OCI-LY3 (cell line): ENCODE data around the gene MTCH1.

Experiments used
- H2AFZ ChIP-seq: fragments of 200-600, 300-600 bp; shearing (Covaris generic); 2 replicates; pipeline ENCODE4 v1.6.0; 2014; ENCODE audit warnings: antibody characterized with exemption, low read depth, low read length
- H3K27ac ChIP-seq: fragments of 200-600, 300-600 bp; sonication (generic); 2 replicates; pipeline ENCODE4 v1.5.1; 2014; ENCODE audit warnings: mild to moderate bottlenecking, low read length, moderate library complexity, mixed read lengths
- H3K27me3 ChIP-seq: fragments of 200-600, 300-600 bp; sonication (generic); 2 replicates; pipeline ENCODE4 v1.6.1; 2014; ENCODE audit warnings: low read depth, low read length, mixed read lengths
- H3K36me3 ChIP-seq: fragments of 200-600, 300-600 bp; sonication (generic); replicated peaks from 2 replicates; pipeline ENCODE3; 2014; ENCODE audit warnings: low read depth, low read length, mixed read lengths
- H3K4me1 ChIP-seq: fragments of 300-600, 200-600 bp; sonication (generic); 2 replicates; pipeline ENCODE4 v1.6.1; 2014; ENCODE audit warnings: low read length, mixed read lengths
- H3K4me2 ChIP-seq: fragments of 200-600, 300-600 bp; sonication (generic); 2 replicates; pipeline ENCODE4 v1.6.1; 2014; ENCODE audit warnings: low read length, mixed read lengths
- H3K4me3 ChIP-seq: fragments of 300-600, 200-600 bp; sonication (generic); 2 replicates; pipeline ENCODE4 v1.5.1; 2014; ENCODE audit warnings: antibody characterized with exemption, mild to moderate bottlenecking, low read length, moderate library complexity
- H3K79me2 ChIP-seq: fragments of 300-600, 200-600 bp; shearing (Covaris generic); 2 replicates; pipeline ENCODE4 v1.6.1; 2014; ENCODE audit warnings: mild to moderate bottlenecking, low read length, mixed read lengths
- H3K9ac ChIP-seq: fragments of 300-600, 200-600 bp; shearing (Covaris generic); 2 replicates; pipeline ENCODE4 v1.6.0; 2014; ENCODE audit warnings: mild to moderate bottlenecking, low read length, moderate library complexity
- H3K9me3 ChIP-seq: fragments of 200-600, 300-600 bp; shearing (Covaris generic); 2 replicates; pipeline ENCODE4 v1.6.1; 2014; ENCODE audit warnings: low read length, mixed read lengths; ENCODE audit not compliant: insufficient read depth
- H4K20me1 ChIP-seq: fragments of 200-600, 300-600 bp; sonication (generic); 2 replicates; pipeline ENCODE4 v1.6.1; 2016; ENCODE audit warnings: low read length, mixed read lengths; ENCODE audit not compliant: insufficient read depth
- EZH2phosphoT487 ChIP-seq: fragments of 200-600 bp; shearing (Covaris generic); IDR thresholded peaks from 2 replicates; pipeline ENCODE4 v1.6.1; 2018; ENCODE audit warnings: antibody characterized with exemption, mixed run types, low read depth
- TF ChIP-seq, protein P1 (sequence below): fragments of 200-600, 300-600 bp; sonication (generic); IDR thresholded peaks from 2 replicates; pipeline ENCODE4 v1.5.1; 2014; ENCODE audit warnings: antibody characterized with exemption, low read length, low read depth

The MTCH1 gene

DNA sequence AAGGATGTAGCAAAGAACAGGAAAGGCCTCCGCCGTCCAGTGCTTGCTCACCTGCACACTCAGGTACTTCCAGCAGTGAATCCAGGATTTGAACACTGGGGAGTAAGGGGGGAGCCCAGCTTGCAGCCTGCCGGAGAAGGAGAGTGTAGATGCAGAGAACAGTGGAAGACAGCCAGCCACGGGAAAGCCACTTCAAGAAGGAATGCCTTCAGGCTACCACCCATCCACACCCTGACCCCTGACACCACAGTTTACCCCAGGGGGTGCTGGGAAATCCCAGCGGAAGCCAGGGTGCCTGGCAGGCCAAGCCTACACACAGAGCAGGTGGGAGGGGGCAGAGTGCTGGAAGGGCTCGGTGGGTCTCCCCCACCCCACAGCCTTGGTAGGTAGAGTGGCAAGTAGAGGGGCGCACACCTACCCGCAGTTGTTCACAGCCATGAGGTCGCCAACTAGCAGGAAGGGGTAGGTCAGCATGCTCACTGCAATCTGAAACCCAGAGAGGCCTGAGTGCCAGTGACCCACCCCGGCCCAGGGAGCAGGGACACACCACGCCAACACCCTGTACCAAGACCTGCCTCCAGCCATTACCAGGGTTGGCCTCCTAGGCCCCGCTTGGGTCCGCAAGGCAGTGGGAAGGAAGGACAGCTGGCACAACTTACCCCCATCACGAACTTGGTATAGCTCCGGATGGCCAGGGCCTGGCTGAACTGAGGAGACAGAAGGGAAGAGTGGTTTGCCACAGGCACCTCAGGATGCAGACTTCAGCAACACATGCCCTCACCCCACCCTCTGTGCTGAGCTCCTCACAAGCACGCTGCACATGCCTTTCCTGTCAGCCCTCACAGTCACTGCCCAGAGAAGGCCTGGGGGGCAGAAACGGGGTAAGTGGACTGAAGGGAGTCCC, 15.8 kb downstream of the MTCH1 start:
- no peaks in the 10 kb centered on the region for H3K27me3 ChIP-seq
- no peak overlapping the region for H3K9ac ChIP-seq
- H3K4me3 ChIP-seq = no peak overlapping the region
- no peaks in the 10 kb centered on the region for H4K20me1 ChIP-seq
- H3K4me2 ChIP-seq = no peak overlapping the region
- H3K9me3 ChIP-seq = no peaks in the 10 kb centered on the region
- no peak overlapping the region for H3K27ac ChIP-seq
- H3K36me3 ChIP-seq = peaks cover 79% of the 10 kb centered on the region
- no peaks in the 10 kb centered on the region for H3K79me2 ChIP-seq
- H2AFZ ChIP-seq = no peak overlapping the region
- TF ChIP-seq EZH2phosphoT487 = no peak
- TF ChIP-seq, protein P1, sequence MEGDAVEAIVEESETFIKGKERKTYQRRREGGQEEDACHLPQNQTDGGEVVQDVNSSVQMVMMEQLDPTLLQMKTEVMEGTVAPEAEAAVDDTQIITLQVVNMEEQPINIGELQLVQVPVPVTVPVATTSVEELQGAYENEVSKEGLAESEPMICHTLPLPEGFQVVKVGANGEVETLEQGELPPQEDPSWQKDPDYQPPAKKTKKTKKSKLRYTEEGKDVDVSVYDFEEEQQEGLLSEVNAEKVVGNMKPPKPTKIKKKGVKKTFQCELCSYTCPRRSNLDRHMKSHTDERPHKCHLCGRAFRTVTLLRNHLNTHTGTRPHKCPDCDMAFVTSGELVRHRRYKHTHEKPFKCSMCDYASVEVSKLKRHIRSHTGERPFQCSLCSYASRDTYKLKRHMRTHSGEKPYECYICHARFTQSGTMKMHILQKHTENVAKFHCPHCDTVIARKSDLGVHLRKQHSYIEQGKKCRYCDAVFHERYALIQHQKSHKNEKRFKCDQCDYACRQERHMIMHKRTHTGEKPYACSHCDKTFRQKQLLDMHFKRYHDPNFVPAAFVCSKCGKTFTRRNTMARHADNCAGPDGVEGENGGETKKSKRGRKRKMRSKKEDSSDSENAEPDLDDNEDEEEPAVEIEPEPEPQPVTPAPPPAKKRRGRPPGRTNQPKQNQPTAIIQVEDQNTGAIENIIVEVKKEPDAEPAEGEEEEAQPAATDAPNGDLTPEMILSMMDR = no peak
- H3K4me1 ChIP-seq = no peaks in the 10 kb centered on the region

DNA sequence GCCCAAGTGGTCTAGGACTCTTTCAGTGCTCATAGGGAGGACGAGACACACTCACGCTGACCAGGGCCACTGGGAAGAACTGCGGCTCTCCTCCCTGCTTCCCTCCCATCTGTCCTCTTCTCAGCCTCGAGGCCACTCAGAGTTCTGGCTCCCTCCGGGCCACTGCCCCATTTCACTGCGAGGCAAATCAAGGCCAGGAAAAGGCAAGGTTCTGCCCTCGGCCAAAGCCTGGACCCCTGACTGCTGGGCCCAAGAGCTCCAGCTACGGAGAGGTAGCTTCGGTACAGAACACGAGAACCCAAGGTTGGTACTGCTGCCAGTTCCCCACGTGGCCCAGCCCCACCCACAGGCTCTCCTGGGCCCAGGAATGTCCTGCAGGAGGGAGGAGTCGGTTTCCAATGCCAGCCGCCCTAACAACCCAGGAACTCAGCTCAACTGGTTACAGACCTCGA, 16.7 kb downstream of the MTCH1 start:
- Histone ChIP-seq H3K27me3 (no peaks in the 10 kb centered on the region), H3K4me3 (no peak overlapping the region), H3K9ac (no peak overlapping the region), H3K9me3 (no peaks in the 10 kb centered on the region), H4K20me1 (no peaks in the 10 kb centered on the region), H2AFZ (no peak overlapping the region), H3K4me1 (no peaks in the 10 kb centered on the region), H3K36me3 (peaks cover 70% of the 10 kb centered on the region), H3K4me2 (no peak overlapping the region), H3K27ac (no peak overlapping the region), H3K79me2 (no peaks in the 10 kb centered on the region)
- TF ChIP-seq EZH2phosphoT487 = no peak
- TF ChIP-seq, protein P1 = no peak

DNA sequence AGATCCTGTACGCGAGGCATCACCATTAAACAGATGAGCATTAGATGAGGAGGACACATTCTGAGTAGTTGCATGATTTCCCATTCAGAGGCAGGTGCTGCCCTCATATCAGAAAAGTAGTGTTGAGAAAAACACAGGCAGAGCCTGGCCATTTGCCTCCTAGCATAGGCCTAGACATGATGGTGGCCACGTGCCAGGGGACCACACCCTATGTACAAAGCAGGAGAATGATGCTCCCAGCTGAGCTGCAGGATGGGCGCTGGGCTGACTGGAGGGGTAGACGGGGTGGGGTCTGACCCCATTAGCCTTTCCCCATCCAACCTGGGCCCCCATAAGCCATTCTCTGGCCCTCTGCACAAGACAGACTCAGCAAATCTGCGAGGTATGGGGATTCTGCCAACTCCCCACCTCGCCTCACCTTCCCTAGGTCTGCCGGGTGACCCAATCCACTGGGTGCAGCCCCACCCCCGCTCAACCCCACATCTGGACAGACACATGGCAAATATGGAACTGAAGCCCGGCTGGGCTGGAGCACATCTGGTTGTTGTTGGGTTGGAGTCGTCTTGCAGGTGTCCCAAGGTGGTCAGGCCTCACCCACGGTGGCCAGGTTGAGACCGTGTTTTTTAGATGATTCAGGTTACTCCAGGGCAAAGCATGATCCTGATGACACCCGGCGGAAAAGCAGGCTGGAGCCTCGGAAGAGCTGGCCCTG, 17.6 kb downstream of the MTCH1 start:
- H3K4me1 ChIP-seq = peaks cover 2% of the 10 kb centered on the region
- H2AFZ ChIP-seq = no peak overlapping the region
- H3K4me3 ChIP-seq = no peak overlapping the region
- H3K79me2 ChIP-seq = no peaks in the 10 kb centered on the region
- H3K9me3 ChIP-seq = no peaks in the 10 kb centered on the region
- TF ChIP-seq EZH2phosphoT487 = no peak
- TF ChIP-seq, protein P1 = no peak
- no peaks in the 10 kb centered on the region for H4K20me1 ChIP-seq
- no peak overlapping the region for H3K9ac ChIP-seq
- no peak overlapping the region for H3K27ac ChIP-seq
- H3K27me3 ChIP-seq = no peaks in the 10 kb centered on the region
- H3K4me2 ChIP-seq = no peak overlapping the region
- H3K36me3 ChIP-seq = peaks cover 64% of the 10 kb centered on the region

DNA sequence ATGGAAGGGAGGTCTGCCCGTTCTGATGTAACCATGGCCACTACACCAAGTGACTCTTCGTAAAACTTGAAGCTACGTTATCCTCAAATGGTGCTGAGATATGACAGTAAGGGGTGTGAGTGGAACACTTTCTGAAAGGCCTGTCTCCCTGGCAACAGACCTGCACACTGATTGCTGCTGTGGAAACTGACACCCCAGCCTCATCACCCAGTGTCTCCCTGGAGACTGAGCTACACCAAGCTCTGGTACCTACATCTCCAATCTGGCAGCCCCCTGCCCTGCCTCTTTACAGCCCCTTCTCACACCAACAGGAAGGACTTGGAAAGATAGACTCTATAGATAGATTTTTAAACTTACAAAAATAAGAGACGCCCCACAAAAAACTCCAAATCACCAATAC, 18.2 kb downstream of the MTCH1 start:
- Histone ChIP-seq H3K36me3 (peaks cover 58% of the 10 kb centered on the region), H3K9ac (no peak overlapping the region), H3K4me3 (no peak overlapping the region), H3K4me1 (peaks cover 8% of the 10 kb centered on the region), H3K9me3 (no peaks in the 10 kb centered on the region), H4K20me1 (no peaks in the 10 kb centered on the region), H3K27ac (no peak overlapping the region), H2AFZ (no peak overlapping the region), H3K4me2 (no peak overlapping the region), H3K79me2 (no peaks in the 10 kb centered on the region), H3K27me3 (no peaks in the 10 kb centered on the region)
- TF ChIP-seq EZH2phosphoT487 = no peak
- TF ChIP-seq, protein P1 = no peak
